Activated CD4-positive, alpha-beta T cell treated with anti-CD3 and anti-CD28 coated beads, Interleukin-2, Interleukin-6, amounts not matched to agents 100 ng/mL and 50 ng/mL, durations not matched to agents 16 hours and 8 hours (primary cell): ENCODE measurements around the gene TMEFF2.
"Not testable (repeated sequence)": the region's sequence is repeated elsewhere in the genome, so short reads cannot be mapped to it uniquely, and the experiment has no call there.

ENCODE experiments used
- DNase-seq: peaks from one replicate; pipeline ENCODE4 v3.0.0-alpha.2; 2020

Gene TMEFF2

DNA sequence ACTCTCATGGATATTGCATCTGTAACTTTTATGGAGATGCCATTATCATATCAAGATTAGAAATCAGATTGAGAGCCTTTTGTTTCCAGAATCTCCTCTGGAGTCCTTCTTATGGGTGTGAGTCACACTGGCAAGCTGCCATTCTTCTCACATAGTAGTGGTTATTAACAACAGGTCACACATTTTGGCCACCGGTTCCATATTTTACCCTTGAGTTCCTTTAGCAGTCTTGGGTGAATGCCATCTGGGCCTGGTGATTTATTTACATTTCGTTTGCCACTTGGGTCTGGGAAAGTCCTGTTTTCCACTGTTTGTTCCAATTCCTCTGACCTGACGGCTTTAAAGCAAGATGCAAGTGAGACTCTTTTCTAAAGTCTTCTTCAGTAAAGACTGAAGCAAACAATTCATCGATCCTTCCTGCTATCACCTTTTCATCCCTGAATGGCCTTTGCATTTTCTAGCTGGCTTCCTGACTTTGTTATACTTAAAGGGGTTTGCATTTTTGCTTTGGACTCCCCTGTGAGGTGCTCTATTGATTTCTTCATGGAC is 267.3 kb downstream of the TMEFF2 start:
- no peak for DNase-seq

GRCh38 chr2:191926671-191927070 is 268.1 kb downstream of the TMEFF2 start:
- DNase-seq = no peak

DNA sequence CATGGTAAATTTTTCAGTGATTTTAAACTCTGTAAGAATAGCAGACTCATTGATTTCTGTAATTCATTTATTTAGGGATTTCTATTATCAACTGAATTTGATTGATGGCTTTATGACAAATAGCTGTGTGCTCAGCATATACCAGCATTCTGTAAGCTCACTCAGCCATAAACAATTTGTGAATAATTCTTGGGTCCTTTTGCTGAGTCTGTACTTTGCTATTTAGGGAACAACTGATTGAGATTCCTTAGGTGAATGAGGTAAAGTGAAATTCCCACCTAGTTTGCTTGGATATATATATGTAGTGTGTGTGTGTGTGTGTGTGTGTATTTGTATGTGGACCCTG is 271.1 kb downstream of the TMEFF2 start:
- no peak for DNase-seq

DNA sequence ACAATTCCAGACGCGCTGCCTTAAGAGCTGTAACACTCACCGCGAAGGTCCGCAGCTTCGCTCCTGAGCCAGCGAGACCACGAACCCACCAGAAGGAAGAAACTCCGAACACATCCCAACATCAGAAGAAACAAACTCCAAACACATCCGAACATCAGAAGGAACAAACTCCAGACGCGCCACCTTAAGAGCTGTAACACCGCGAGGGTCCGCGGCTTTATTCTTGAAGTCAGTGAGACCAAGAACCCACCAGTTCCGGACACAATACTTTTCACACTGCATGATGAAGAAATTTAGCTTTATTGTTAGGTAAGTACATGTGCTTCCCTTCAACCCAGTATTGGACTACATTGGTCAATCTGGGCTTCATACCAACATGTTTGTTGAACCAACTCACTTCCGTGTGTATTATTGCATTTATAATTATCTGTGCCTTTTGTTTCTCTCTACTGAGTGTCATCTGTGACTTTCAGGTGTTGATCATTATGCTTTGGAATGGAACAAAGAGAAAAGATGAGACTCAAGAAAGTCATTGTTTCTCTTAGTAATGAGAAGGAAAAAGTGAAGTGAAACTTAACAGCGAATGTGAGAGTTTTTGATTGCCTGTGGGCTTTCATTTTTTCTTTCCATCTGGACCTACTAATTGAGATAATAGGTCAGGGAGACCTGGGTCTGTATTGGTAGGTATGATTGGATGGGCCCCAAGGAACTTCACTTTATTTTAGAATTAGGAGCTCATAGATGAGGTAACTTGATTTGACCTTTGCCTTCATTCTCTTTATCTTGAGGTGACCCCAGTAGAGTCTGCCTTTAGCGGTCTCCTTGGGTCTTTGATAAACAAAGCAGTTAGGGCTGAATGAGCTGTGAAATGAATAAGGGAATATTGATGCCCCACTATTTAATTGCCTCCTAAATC is 271.7 kb downstream of the TMEFF2 start:
- DNase-seq = no peak

DNA sequence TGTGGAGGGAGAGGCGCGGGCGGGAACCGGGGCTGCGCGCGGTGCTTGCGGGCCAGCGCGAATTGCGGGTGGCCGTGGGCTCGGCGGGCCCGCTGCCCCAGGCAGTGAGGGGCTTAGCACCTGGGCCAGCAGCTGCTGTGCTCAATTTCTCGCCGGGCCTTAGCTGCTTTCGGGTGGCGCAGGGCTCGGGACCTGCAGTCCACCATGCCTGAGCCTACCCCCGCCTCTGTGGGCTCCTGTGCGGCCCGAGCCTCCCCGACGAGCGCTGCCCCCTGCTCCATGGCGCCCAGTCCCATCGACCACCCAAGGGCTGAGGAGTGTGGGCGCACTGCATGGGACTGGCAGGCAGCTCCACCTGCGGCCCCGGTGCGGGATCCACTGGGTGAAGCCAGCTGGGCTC is 273.1 kb downstream of the TMEFF2 start:
- not testable (repeated sequence) for DNase-seq

DNA sequence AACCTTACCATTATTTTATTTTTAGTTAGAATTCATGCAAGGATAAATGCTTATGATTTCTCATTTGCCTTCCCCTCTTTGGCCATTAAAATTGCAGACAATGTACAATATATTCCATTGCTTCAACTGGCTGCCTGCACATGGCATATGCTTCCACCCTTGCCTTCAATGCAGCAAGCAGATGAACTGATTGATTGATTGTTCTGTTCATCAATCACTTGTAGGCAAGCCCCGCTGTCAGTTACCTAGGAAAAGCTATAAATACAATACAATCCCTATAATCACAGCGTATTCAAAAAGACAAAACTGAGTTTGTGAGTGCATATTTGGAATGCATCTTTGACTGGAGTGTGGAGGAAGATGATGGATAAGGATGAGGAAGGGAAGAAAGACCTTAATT is 274.2 kb downstream of the TMEFF2 start:
- DNase-seq = no peak

- no peak for DNase-seq
These were observed 276.6 kb downstream of the TMEFF2 start for GRCh38 chr2:191917967-191918651.

- DNase-seq = no peak
These were observed 277.3 kb downstream of the TMEFF2 start for GRCh38 chr2:191917430-191917881.

DNA sequence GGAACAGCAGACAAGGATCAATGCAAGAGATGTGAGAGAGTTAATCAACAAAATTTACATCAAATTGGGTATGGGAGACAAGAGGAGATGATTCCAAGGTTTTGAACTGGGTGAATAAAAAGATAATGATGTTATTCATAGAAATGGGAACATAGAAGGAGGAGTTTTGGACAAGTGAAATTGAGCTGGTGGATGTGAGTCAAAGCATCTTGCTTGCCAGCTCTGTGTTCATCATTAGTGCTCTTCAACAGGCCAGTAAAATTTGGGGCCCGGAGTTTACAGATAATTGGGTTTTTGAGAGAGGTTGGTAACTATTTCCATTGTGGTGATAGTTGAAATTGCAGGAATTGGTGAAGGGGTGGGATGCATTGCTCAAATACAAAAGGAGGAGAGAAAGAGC is 277.9 kb downstream of the TMEFF2 start:
- no peak for DNase-seq

GRCh38 chr2:191915750-191916149 is 279.0 kb downstream of the TMEFF2 start:
- no peak for DNase-seq

GRCh38 chr2:191913796-191914195 is 280.9 kb downstream of the TMEFF2 start:
- no peak for DNase-seq

DNA sequence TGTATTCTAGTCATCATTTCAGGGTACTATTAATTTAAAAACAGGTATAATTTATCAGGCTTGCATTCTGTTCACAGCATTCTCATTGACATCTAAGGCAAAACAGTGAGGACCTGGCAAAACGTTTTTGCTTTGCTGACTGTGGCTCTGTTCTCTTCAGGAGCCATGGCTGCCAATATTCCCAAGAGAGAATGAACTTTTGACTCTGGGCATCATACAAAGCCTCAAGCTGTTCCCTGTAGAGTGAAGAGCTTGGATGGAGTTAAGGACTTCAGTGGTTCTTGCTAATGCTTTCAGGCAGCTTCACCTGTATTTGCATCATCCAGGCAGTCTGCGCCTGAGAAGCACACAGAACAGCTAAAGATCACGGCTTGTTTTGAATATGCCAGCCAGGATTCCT is 282.0 kb downstream of the TMEFF2 start:
- no peak for DNase-seq

DNA sequence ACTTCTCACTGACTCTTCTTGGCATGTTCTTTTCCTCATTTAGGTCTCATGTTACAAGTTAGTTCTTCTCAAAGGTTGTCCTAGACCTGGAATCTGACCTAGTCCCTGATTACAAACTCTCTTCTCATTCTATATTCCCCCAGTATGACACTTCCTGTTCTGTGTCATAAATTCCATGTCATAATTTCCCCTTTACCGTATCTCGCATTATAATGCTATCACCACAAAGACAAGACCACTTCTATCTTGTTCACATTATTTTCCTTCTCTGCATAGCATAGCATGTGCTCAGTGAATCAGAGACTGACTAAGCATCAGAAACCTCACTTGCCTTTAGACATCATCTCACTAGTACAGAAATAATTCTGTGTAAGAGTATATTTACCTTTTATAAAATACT is 284.2 kb downstream of the TMEFF2 start:
- no peak for DNase-seq

- no peak for DNase-seq
These were observed 285.9 kb downstream of the TMEFF2 start for GRCh38 chr2:191908874-191909273.

DNA sequence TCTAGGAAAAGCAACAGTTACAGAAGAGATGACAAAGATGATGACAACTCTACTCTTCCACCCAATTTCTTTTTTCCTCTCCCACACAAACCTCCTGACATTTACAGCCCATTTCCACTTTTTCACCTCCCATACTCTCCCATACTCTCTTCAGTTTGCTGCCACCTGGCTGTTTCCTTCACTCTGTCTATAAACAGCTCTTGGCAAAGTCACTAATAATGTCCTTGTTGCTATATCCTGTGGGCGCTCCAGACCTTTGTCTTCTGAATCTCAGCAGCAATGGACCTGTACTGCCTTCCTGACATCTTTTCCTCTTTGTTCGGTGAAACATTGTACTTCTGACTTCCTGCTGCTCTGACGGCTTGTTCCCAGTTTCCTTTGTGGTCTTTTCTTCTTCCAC is 287.2 kb downstream of the TMEFF2 start:
- no peak for DNase-seq

GRCh38 chr2:191907091-191907490 is 287.6 kb downstream of the TMEFF2 start:
- DNase-seq = no peak

GRCh38 chr2:191905336-191905735 is 289.4 kb downstream of the TMEFF2 start:
- no peak for DNase-seq

DNA sequence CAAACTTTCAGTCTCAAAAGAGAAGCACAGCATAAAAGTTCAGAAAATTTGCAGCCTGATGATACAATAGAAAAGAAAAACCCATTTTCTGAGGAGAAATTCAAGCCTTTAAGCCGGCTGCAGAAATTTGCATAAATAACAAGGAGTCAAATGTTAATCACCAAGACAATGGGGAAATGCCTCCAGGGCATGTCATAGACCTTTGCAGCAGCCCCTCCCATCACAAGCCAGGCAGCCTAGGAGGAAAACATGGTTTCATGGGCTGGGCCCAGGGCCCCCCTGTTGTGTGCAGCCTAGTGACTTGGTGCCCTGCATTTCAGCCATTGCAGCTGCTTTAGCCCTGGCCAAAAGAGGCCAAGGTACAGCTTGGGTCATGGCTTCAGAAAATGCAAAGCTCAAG is 293.7 kb downstream of the TMEFF2 start:
- no peak for DNase-seq

GRCh38 chr2:191899410-191899809 is 295.3 kb downstream of the TMEFF2 start:
- DNase-seq = no peak
